ENCODE measurements around the gene METTL8.
A peak's percentile ranks its signal among the peaks of the same experiment; 100 is the strongest.

The METTL8 gene

GRCh38 chr2:171348056-171348455 lies 85.7 kb downstream of the METTL8 start:
- Histone ChIP-seq H3K4me1 (peaks cover 0 to 25% (median 18%) of the 10 kb centered on the region in 10 experiments; a peak in 16 of 20 replicates), H3K4me2 (peak overlapping the region in 8 of 11 experiments; percentile 1 to 57 (median 39); a peak in 12 of 22 replicates), H3K9ac (no peak overlapping the region), H3K27me3 (no peaks in the 10 kb centered on the region), H3K4me3 (no peak overlapping the region), H3K36me3 (no peaks in the 10 kb centered on the region), H3K27ac (no peak overlapping the region; a peak in 1 of 22 replicates), H4K20me1 (no peaks in the 10 kb centered on the region), H3K9me3 (replicated peaks in 1 of 11) (peaks cover 0 to 14% (median 6%) of the 10 kb centered on the region in 11 experiments; a peak in 13 of 22 replicates)
- no peak for TF ChIP-seq Cebpa-rat (IDR thresholded peaks at IDR 0.05)

GRCh38 chr2:171347591-171348032 lies 86.2 kb downstream of the METTL8 start:
- peaks cover 0 to 14% (median 6%) of the 10 kb centered on the region in 11 experiments; a peak in 12 of 22 replicates for H3K9me3 ChIP-seq (replicated peaks in 1 of 11)
- H3K4me2 ChIP-seq = peak overlapping the region in 8 of 11 experiments; percentile 1 to 57 (median 39); a peak in 15 of 22 replicates
- no peaks in the 10 kb centered on the region for H3K27me3 ChIP-seq
- 0 out of 22 replicates have a peak overlapping the region, but pooled peaks of 1 of the 11 experiments have one; percentile 24 for H3K9ac ChIP-seq
- H3K36me3 ChIP-seq = no peaks in the 10 kb centered on the region
- H4K20me1 ChIP-seq = no peaks in the 10 kb centered on the region
- peak overlapping the region in 1 of 11 experiments; percentile 31; a peak in 2 of 22 replicates for H3K27ac ChIP-seq
- peaks cover 0 to 25% (median 18%) of the 10 kb centered on the region in 10 experiments; a peak in 16 of 20 replicates for H3K4me1 ChIP-seq
- H3K4me3 ChIP-seq = no peak overlapping the region
- no peak for TF ChIP-seq Cebpa-rat (IDR thresholded peaks at IDR 0.05)

DNA sequence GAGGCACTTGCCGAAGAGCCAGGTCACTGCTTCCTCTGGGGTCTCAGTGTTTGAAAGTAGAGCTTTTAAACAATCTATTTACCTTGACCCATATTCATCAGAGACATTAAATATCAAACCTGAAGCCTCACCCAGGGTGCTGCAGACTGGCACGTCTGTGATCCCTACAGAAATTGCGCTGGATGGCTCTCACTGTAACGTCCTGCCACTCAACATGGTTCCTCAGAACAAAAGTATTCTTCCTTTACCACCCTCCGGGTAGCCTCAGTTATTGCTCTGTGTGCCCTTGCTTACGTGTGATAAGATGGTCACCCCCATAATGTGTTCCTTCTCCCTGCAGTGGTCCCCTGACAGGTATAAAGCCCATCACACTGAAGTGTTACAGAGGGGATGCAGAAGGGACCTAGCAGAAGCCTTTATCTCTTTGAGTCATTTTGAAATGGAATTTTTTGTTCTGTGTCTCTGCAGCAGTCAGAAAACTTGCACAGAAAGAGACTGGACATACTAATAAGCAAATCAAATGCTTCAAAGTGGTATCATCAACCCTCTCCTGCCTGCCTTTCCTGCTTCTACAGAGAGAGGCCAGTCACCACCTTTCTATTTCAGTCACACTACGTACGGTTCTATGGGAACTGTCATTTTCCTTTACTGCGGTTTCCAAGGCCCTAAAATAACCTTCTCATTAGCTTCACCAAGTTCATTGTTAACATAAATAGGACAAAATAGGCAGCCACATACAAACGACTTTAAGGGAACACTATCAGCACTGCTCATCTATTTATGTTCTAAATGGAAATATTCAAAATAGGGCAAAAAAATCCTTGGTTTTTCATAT lies 86.8 kb downstream of the METTL8 start:
- Histone ChIP-seq H4K20me1 (no peaks in the 10 kb centered on the region), H3K4me2 (peak overlapping the region in 8 of 11 experiments; percentile 1 to 57 (median 39); a peak in 16 of 22 replicates), H3K9me3 (replicated peaks in 1 of 11) (peaks cover 0 to 12% (median 3%) of the 10 kb centered on the region in 11 experiments; a peak in 12 of 22 replicates), H3K9ac (peak overlapping the region in 1 of 11 experiments; percentile 24; a peak in 1 of 22 replicates), H3K4me1 (peaks cover 0 to 28% (median 18%) of the 10 kb centered on the region in 10 experiments; a peak in 17 of 20 replicates), H3K4me3 (no peak overlapping the region), H3K27me3 (no peaks in the 10 kb centered on the region), H3K27ac (peak overlapping the region in 2 of 11 experiments; percentile 0 to 31; a peak in 3 of 22 replicates), H3K36me3 (no peaks in the 10 kb centered on the region)
- no peak for TF ChIP-seq Cebpa-rat (IDR thresholded peaks at IDR 0.05)

GRCh38 chr2:171345971-171346722 lies 87.6 kb downstream of the METTL8 start:
- H3K4me2 ChIP-seq = peak overlapping the region in 6 of 11 experiments; percentile 1 to 57 (median 52); a peak in 9 of 22 replicates
- no peaks in the 10 kb centered on the region for H3K27me3 ChIP-seq
- H3K9me3 ChIP-seq (replicated peaks in 1 of 11) = peaks cover 0 to 6% (median 0%) of the 10 kb centered on the region in 11 experiments; a peak in 3 of 22 replicates
- no peaks in the 10 kb centered on the region for H4K20me1 ChIP-seq
- no peaks in the 10 kb centered on the region for H3K36me3 ChIP-seq
- no peak overlapping the region for H3K4me3 ChIP-seq
- H3K27ac ChIP-seq = no peak overlapping the region
- peak overlapping the region in 1 of 11 experiments; percentile 24; a peak in 1 of 22 replicates for H3K9ac ChIP-seq
- H3K4me1 ChIP-seq = peaks cover 0 to 29% (median 18%) of the 10 kb centered on the region in 10 experiments; a peak in 17 of 20 replicates
- TF ChIP-seq Cebpa-rat (IDR thresholded peaks at IDR 0.05) = no peak

DNA sequence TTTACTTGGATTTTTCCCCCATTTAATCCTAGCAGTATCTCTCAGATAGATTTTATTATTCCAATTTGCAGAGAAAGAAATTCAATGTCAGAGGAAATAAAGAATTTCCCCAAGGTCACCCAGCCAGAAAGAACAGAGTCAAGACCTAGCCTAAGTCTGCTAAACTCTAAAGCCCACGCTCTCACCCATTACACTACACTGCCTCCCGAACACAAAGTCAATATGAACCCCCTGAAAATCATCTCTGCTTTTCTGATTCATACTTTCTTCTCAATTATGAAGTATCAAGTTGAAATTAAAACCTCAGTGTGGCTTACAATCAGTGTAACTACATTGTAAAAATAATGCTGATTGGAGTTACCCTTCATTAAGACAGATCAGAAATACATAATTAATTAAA lies 89.6 kb downstream of the METTL8 start:
- Histone ChIP-seq H3K4me1 (peaks cover 0 to 29% (median 18%) of the 10 kb centered on the region in 10 experiments; a peak in 17 of 20 replicates), H3K9ac (no peak overlapping the region), H3K27ac (no peak overlapping the region), H4K20me1 (no peaks in the 10 kb centered on the region), H3K4me2 (no peak overlapping the region), H3K27me3 (no peaks in the 10 kb centered on the region), H3K9me3 (replicated peaks in 1 of 11) (no peaks in the 10 kb centered on the region), H3K4me3 (no peak overlapping the region), H3K36me3 (no peaks in the 10 kb centered on the region)
- no peak for TF ChIP-seq Cebpa-rat (IDR thresholded peaks at IDR 0.05)

DNA sequence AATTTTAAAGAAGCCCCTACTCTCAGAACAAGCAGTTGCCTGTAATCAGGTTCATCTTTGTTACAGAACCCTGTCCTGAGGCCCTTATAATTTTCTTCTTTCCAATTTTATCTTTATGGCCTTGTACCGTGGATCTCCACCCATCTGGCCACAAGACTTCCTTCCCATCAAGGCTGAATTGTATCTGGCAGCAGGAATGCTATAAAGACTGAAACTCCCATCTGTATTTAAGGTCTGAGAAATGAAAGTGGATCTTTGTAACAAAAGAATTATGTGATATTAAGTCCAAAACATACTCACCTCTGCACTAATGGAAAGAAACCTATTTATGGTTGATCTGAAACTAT lies 91.8 kb downstream of the METTL8 start:
- Histone ChIP-seq H3K9me3 (replicated peaks in 1 of 11) (no peaks in the 10 kb centered on the region), H3K27ac (no peak overlapping the region), H4K20me1 (no peaks in the 10 kb centered on the region), H3K4me1 (peaks cover 0 to 16% (median 7%) of the 10 kb centered on the region in 10 experiments; a peak in 17 of 20 replicates), H3K4me3 (no peak overlapping the region), H3K4me2 (peak overlapping the region in 1 of 11 experiments; percentile 14; a peak in 1 of 22 replicates), H3K36me3 (no peaks in the 10 kb centered on the region), H3K9ac (no peak overlapping the region), H3K27me3 (no peaks in the 10 kb centered on the region)
- TF ChIP-seq Cebpa-rat (IDR thresholded peaks at IDR 0.05) = no peak

GRCh38 chr2:171341394-171342066 lies 92.3 kb downstream of the METTL8 start:
- Histone ChIP-seq H3K36me3 (no peaks in the 10 kb centered on the region), H3K4me1 (peaks cover 0 to 11% (median 3%) of the 10 kb centered on the region in 10 experiments; a peak in 15 of 20 replicates), H3K4me3 (no peak overlapping the region), H3K9ac (no peak overlapping the region), H3K27ac (no peak overlapping the region), H3K4me2 (0 out of 22 replicates have a peak overlapping the region, but pooled peaks of 1 of the 11 experiments have one; percentile 14), H4K20me1 (no peaks in the 10 kb centered on the region), H3K27me3 (no peaks in the 10 kb centered on the region), H3K9me3 (replicated peaks in 1 of 11) (no peaks in the 10 kb centered on the region)
- TF ChIP-seq Cebpa-rat (IDR thresholded peaks at IDR 0.05) = no peak

GRCh38 chr2:171334946-171335345 lies 98.8 kb downstream of the METTL8 start:
- H3K27me3 ChIP-seq = no peaks in the 10 kb centered on the region
- no peak overlapping the region for H3K9ac ChIP-seq
- no peaks in the 10 kb centered on the region for H3K9me3 ChIP-seq (replicated peaks in 1 of 11)
- no peaks in the 10 kb centered on the region; a peak in 1 of 22 replicates for H3K36me3 ChIP-seq
- no peak overlapping the region for H3K4me2 ChIP-seq
- TF ChIP-seq Cebpa-rat (IDR thresholded peaks at IDR 0.05) = no peak
- H3K4me1 ChIP-seq = no peaks in the 10 kb centered on the region; a peak in 2 of 20 replicates
- H4K20me1 ChIP-seq = no peaks in the 10 kb centered on the region
- no peak overlapping the region for H3K4me3 ChIP-seq
- no peak overlapping the region for H3K27ac ChIP-seq
